Measurements from ENCODE around the gene HEXIM1.

GRCh38 chr17:45195424-45195823, 47.1 kb downstream of the HEXIM1 start:
- TF ChIP-seq POLR2AphosphoS5 (IDR thresholded peaks at IDR 0.05) (no peak), POLR2A (IDR thresholded peaks at IDR 0.05) (no peak)
- TF ChIP-seq, protein P1, sequence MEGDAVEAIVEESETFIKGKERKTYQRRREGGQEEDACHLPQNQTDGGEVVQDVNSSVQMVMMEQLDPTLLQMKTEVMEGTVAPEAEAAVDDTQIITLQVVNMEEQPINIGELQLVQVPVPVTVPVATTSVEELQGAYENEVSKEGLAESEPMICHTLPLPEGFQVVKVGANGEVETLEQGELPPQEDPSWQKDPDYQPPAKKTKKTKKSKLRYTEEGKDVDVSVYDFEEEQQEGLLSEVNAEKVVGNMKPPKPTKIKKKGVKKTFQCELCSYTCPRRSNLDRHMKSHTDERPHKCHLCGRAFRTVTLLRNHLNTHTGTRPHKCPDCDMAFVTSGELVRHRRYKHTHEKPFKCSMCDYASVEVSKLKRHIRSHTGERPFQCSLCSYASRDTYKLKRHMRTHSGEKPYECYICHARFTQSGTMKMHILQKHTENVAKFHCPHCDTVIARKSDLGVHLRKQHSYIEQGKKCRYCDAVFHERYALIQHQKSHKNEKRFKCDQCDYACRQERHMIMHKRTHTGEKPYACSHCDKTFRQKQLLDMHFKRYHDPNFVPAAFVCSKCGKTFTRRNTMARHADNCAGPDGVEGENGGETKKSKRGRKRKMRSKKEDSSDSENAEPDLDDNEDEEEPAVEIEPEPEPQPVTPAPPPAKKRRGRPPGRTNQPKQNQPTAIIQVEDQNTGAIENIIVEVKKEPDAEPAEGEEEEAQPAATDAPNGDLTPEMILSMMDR (IDR thresholded peaks at IDR 0.05), result no peak

Data from gastroesophageal sphincter (tissue), 3 donors.